ENCODE data around the gene DNAJC2.
"Not testable (repeated sequence)": the region's sequence is repeated elsewhere in the genome, so short reads cannot be mapped to it uniquely, and the experiment has no call there.

Gene DNAJC2

DNA sequence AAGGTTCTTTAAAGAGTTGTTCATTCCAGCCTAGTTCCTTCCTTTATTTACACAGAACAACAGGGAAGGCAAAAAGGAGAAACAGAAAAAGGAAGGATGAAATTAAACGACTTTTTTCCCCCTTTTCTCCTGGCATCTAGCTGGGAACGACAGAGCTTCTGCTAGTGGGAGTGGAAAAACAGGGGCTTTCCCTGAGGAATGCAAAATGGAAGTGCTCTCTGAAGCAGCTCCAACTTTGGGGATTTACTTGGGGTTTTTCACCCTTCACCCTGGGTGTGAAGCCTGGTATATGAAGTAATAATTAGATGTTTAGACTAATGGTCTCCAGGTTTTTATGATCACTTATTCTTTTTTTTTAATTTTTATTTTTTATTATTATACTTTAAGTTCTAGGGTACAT is 43.1 kb downstream of the DNAJC2 start:
- no peak overlapping the region for H3K27ac Mint-ChIP-seq

DNA sequence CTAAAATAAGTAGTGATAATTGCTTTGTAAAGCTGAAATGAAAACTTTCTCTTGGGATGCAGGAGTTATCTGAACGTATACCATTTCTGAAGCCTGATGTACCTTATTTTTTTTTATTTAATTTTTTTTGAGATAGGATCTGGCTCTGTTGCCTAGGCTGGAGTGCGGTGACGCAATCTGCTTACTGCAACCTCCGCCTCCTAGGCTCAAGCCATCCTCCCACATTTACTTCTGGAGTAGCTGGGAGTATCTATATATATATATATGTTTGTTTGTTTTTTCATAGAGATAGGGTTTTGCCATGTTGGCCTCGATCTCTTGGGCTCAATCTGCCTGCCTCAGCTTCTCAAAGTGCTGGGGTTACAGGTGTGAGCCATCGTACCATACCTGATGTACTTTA is 44.9 kb downstream of the DNAJC2 start:
- Mint-ChIP-seq H3K36me3 (ENCODE audit: low read depth) (peaks cover 38% of the 10 kb centered on the region), H3K9me3 (no peaks in the 10 kb centered on the region), H3K4me3 (no peak overlapping the region), H3K4me1 (ENCODE audit: low read depth) (peaks cover 29% of the 10 kb centered on the region), H3K27ac (no peak overlapping the region), H3K27me3 (ENCODE audit: low read depth) (no peaks in the 10 kb centered on the region)

More for the DNA sequence above, 43.1 kb downstream of the DNAJC2 start:
- no peaks in the 10 kb centered on the region for H3K9me3 Mint-ChIP-seq
- peaks cover 48% of the 10 kb centered on the region for H3K36me3 Mint-ChIP-seq (ENCODE audit: low read depth)
- H3K4me1 Mint-ChIP-seq (ENCODE audit: low read depth) = peaks cover 25% of the 10 kb centered on the region
- H3K27me3 Mint-ChIP-seq (ENCODE audit: low read depth) = no peaks in the 10 kb centered on the region
- no peak overlapping the region for H3K4me3 Mint-ChIP-seq

DNA sequence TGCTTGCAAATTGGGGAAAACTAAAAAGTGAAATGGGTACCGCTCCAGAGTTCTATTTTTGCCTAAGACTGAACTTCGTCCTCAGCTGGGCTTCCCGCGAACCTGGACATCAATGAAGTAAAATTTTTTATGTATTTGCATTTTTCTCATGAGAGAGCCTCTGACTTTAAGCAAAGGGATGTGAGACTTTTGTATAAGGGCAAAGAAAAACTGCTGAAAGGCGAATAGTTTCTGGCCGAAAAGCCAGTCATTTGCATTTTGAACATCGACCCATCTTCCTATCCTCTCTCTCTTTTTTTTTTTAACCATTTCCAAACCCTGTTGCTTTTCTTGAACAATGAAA is 46.8 kb downstream of the DNAJC2 start:
- H3K27ac Mint-ChIP-seq = peak overlapping the region; percentile 90
- H3K4me3 Mint-ChIP-seq = peak overlapping the region; percentile 99
- H3K4me1 Mint-ChIP-seq (ENCODE audit: low read depth) = peaks cover 29% of the 10 kb centered on the region
- H3K9me3 Mint-ChIP-seq = no peaks in the 10 kb centered on the region
- H3K36me3 Mint-ChIP-seq (ENCODE audit: low read depth) = peaks cover 28% of the 10 kb centered on the region
- H3K27me3 Mint-ChIP-seq (ENCODE audit: low read depth) = peaks cover 8% of the 10 kb centered on the region

DNA sequence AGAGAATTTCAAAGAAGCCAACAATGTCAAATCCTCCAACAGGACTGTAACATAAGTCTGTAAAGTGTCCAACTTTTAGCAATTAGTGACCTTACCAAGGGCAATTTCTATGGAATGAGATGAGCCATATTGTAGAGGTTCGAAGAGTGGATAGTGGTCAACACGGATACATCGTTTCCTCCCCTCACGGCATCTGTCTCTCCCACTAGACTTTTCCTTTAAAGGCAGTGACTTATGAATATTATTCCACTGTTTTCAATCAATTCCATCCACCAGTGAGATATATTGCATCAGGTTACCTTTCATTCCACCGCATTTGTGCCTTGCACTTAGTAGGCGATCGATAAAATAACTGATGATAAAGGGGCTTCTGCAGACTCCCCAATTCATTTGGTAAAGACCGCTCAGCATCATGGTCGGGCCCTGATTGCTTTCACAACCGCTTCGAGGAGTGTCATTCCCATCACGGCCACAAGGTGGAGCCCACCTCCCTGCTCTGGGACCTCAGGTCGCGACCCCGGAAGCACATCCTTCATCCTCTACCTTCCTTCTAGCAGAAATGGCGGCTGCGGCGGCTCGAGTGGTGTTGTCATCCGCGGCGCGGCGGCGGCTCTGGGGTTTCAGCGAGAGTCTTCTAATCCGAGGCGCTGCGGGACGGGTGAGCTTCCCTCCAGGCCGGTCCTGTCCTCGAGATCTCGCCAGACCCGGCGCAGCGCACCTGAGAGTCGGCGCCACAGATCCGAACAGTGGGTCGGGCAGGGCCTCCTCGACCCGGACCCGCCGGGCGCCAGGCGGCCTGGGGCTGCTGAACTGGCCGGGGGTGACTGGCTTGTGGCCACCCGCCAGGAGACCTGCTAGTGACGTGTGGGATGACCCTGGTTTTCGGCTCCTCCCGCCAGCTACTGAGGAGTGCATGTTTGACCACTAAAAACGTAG is 47.4 kb downstream of the DNAJC2 start, which contains the start of gene PMPCB:
TSS of gene PMPCB (plus strand) at position 535 of the 936 bp plus-strand sequence. CDS start at position 560, 25 bp downstream.
- Mint-ChIP-seq H3K9me3 (no peaks in the 10 kb centered on the region), H3K36me3 (ENCODE audit: low read depth) (peaks cover 23% of the 10 kb centered on the region)

DNA sequence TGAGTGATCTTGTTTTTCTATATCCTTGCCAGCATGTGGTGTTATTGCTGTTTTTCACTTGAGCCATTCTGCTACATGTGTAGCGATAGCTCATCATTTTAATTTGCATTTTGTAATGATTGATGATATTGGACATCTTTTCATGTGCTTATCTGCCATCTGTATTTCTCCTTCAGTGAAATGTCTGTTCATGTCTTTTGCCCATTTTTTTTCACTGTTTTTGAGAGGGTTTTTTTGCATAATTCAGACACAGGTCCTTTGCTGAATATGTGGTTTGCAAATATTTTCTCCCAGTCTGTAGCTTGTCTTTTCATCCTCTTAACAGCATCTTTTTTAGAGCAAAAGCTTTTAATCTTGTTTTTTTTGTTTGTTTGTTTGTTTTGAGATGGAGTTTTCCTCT is 51.0 kb downstream of the DNAJC2 start:
- H3K27ac Mint-ChIP-seq = no peak overlapping the region
- H3K4me3 Mint-ChIP-seq = no peak overlapping the region
- peaks cover 18% of the 10 kb centered on the region for H3K4me1 Mint-ChIP-seq (ENCODE audit: low read depth)
- peaks cover 20% of the 10 kb centered on the region for H3K27me3 Mint-ChIP-seq (ENCODE audit: low read depth)
- peaks cover 4% of the 10 kb centered on the region for H3K36me3 Mint-ChIP-seq (ENCODE audit: low read depth)
- H3K9me3 Mint-ChIP-seq = no peaks in the 10 kb centered on the region

More for the DNA sequence above, 47.4 kb downstream of the DNAJC2 start, which contains the start of gene PMPCB:
- Mint-ChIP-seq H3K27me3 (ENCODE audit: low read depth) (peaks cover 14% of the 10 kb centered on the region), H3K4me3 (peak within 1 kb of the TSS; percentile 99), H3K27ac (peak within 1 kb of the TSS; percentile 90), H3K4me1 (ENCODE audit: low read depth) (peaks cover 29% of the 10 kb centered on the region)

DNA sequence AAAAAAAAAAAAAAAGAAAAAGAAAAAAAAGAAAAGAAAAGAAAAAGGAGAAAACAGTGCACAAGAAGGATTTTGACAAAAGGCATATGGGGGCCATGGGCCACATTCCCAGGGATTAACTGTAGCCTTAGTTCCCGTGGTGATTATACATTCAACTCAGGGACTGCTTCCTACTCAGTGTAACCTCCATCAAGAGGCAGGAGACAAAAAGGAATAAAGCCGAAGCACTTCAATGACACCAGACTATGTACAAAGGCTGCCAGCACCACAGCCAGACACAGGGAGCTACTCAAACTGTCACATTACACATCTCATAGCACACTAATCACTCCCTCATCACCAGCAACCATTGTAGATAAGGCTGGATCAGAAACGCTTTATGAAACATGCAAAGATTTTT is 52.4 kb downstream of the DNAJC2 start:
- no peak overlapping the region for H3K27ac Mint-ChIP-seq
- peaks cover 25% of the 10 kb centered on the region for H3K27me3 Mint-ChIP-seq (ENCODE audit: low read depth)
- H3K36me3 Mint-ChIP-seq (ENCODE audit: low read depth) = no peaks in the 10 kb centered on the region
- no peaks in the 10 kb centered on the region for H3K9me3 Mint-ChIP-seq
- peaks cover 10% of the 10 kb centered on the region for H3K4me1 Mint-ChIP-seq (ENCODE audit: low read depth)
- no peak overlapping the region for H3K4me3 Mint-ChIP-seq

DNA sequence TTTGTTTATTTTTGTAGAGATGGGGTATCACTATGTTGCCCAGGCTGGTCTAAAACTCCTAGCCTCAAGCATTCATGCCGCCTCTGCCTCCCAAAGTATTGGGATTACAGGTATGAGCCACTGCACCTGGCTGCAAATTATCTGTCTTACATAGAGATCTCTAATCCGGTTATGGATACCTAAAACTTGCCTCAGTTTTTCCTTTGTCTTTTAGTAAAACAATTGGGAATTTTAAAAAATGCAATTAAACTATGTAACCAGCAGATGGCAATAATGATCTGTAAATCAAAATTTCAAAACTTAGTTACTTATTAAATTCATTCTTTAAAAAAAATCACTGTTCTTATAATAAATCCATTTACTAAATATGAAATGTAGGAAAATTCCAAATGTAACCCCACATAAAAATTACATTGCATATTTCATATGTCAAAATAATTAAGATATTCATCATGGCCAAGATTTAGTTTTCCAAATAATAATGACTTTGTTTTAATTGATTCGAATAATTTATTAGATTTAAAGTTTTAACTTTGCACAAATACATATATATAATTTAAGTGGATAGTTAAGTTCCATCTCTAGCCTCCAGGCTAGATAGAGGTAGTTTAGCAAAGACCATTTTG is 61.7 kb downstream of the DNAJC2 start:
- H3K4me3 Mint-ChIP-seq, H3K9me3 Mint-ChIP-seq: not testable (repeated sequence)

DNA sequence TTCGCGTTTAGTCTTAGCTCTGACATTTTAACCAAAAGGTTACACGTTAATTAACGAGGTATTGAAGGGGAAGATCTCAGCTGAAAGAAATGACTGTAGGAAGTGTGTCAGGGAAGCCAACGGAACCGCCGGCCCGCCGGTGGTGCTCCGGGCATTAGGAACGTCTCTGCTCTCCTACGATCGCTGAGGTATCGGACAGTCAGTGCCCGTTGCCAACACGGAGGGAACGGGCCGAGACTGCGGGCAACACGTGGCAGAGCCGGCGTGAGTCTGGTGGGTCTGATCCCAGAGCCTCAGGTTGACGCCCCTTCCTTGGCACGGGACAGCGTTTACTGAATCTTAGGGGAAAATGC is 63.8 kb downstream of the DNAJC2 start:
- not testable (repeated sequence) for H3K36me3 Mint-ChIP-seq (ENCODE audit: low read depth); H3K9me3 Mint-ChIP-seq
- peaks cover 10% of the 10 kb centered on the region for H3K27me3 Mint-ChIP-seq (ENCODE audit: low read depth)
- H3K4me3 Mint-ChIP-seq = peak overlapping the region; percentile 96
- H3K27ac Mint-ChIP-seq = peak overlapping the region; percentile 72
- peaks cover 19% of the 10 kb centered on the region for H3K4me1 Mint-ChIP-seq (ENCODE audit: low read depth)

More for the DNA sequence above, 61.7 kb downstream of the DNAJC2 start:
- peaks cover 19% of the 10 kb centered on the region for H3K4me1 Mint-ChIP-seq (ENCODE audit: low read depth)
- peaks cover 15% of the 10 kb centered on the region for H3K27me3 Mint-ChIP-seq (ENCODE audit: low read depth)
- H3K36me3 Mint-ChIP-seq (ENCODE audit: low read depth); H3K27ac Mint-ChIP-seq: not testable (repeated sequence)

DNA sequence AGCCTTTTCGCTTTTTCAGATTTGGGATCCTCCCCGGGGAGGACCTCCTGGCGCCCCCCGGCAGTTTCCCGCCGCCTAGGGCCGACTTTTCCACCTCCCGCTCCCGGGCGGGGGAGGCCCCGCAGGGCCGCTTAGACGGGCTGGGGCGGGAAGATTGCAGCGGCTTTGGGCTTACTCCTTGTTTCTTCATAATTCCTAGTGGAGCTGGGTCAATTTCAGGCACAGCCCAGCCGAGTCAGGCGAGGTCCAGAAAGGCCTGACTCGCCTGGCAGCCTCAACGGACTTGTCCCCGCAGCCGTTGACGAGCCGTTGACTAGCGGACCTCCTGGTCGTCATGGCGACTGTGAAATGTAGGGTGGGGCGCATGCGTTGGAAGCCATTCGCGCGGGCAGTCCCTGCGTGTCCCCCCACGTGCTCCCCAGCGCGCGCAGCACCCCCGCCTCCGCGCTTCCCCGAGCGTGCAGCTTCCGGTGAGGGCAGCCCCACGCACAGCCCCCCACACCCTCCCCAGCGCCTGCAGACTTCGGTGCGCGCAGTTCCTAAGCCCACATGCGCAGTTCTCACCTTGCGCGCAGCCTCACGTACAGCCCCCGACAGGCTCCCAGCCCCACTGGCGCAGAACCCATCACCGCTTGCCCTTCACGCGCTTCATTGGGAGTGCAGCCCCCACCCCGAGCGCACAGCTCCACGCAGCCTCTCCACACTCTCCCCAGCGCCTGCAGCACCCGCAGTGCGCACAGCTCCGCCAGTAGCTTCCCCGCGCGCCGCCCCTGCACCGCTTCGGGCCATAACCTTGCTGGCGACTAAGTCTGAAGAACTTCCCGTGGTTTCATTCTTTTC is 64.4 kb downstream of the DNAJC2 start:
- H3K36me3 Mint-ChIP-seq (ENCODE audit: low read depth) = not testable (repeated sequence)
- H3K27me3 Mint-ChIP-seq (ENCODE audit: low read depth) = peaks cover 10% of the 10 kb centered on the region

DNA sequence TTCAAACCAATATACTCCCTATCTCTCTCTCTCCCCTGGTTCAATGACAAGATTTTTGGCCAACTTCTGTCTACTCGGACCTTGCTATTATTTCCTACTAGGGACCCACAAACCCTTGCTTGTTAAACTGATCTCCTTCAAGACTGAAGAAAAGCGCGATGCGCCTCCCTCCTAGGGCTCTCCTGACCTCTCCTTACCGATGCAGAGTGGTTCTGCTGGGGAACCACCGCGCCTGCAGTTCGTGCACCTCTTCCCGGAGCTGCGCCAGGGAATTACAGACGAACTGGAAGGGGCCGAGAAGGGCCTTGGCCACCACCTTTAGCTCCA is 65.0 kb downstream of the DNAJC2 start:
- H3K36me3 Mint-ChIP-seq (ENCODE audit: low read depth); H3K9me3 Mint-ChIP-seq: not testable (repeated sequence)
- Mint-ChIP-seq H3K4me3 (peak overlapping the region; percentile 96), H3K27ac (peak overlapping the region; percentile 18), H3K27me3 (ENCODE audit: low read depth) (peaks cover 10% of the 10 kb centered on the region), H3K4me1 (ENCODE audit: low read depth) (peaks cover 19% of the 10 kb centered on the region)

More for the DNA sequence above, 64.4 kb downstream of the DNAJC2 start:
- H3K9me3 Mint-ChIP-seq = not testable (repeated sequence)
- peaks cover 19% of the 10 kb centered on the region for H3K4me1 Mint-ChIP-seq (ENCODE audit: low read depth)
- H3K27ac Mint-ChIP-seq = peak overlapping the region; percentile 92
- H3K4me3 Mint-ChIP-seq = peak overlapping the region; percentile 96

DNA sequence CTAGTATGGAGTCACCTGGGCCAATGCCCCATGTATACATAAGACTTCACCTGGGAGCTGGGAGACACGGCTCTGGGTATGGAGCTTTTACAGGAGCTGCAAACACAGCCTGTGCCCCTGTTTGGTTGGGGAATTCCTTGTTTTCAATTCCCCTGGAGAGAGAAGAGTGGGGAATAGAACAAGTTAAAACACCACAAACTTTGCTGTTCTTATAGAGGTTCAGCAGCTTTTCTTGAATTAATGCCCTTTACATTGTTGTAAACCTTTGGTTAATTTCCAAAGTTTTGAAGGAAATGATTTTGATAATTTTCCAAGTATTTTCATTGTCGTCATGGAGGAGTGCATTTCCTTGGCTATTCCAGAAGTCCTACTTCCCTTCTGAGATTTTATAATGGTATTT is 66.4 kb downstream of the DNAJC2 start:
- H3K9me3 Mint-ChIP-seq; H3K36me3 Mint-ChIP-seq (ENCODE audit: low read depth); H3K27ac Mint-ChIP-seq; H3K4me3 Mint-ChIP-seq: not testable (repeated sequence)
- H3K4me1 Mint-ChIP-seq (ENCODE audit: low read depth) = peaks cover 19% of the 10 kb centered on the region
- peaks cover 10% of the 10 kb centered on the region for H3K27me3 Mint-ChIP-seq (ENCODE audit: low read depth)

DNA sequence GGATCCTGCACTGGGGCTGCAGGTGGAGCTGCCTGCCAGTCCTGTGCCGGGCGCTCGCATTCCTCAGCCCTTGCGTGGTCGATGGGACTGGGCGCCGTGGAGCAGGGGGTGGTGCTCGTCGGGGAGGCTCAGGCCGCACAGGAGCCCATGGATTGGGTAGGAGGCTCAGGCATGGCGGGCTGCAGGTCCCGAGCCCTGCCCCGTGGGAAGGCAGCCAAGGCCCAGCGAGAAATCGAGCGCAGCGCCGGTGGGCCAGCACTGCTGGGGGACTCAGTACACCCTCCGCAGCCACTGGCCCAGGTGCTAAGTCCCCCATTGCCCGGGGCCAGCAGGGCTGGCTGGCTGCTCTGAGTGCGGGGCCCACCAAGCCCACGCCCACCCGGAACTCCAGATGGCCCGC is 69.7 kb downstream of the DNAJC2 start:
- H3K27me3 Mint-ChIP-seq (ENCODE audit: low read depth); H3K4me3 Mint-ChIP-seq; H3K9me3 Mint-ChIP-seq; H3K36me3 Mint-ChIP-seq (ENCODE audit: low read depth); H3K27ac Mint-ChIP-seq: not testable (repeated sequence)
- H3K4me1 Mint-ChIP-seq (ENCODE audit: low read depth) = peaks cover 10% of the 10 kb centered on the region

DNA sequence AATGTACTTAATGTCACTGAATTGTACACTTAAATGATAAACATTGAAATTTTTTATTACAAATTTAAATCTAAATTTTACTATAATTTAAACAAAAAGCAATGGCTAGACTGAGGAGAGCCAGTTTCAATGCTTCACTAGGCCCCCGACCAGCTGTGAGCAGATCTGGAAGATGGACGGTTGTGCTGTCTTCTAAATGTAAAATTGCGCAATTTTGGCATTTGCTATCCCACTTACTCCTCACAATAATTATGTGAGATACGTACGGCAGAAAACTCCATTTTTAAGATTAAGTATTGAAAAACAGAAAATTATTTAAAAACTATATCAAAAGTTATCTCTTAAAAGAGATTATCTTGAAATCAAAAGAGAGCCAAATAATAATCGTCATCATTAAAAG is 71.2 kb downstream of the DNAJC2 start:
- not testable (repeated sequence) for H3K4me3 Mint-ChIP-seq; H3K27me3 Mint-ChIP-seq (ENCODE audit: low read depth); H3K27ac Mint-ChIP-seq; H3K36me3 Mint-ChIP-seq (ENCODE audit: low read depth); H3K4me1 Mint-ChIP-seq (ENCODE audit: low read depth); H3K9me3 Mint-ChIP-seq

DNA sequence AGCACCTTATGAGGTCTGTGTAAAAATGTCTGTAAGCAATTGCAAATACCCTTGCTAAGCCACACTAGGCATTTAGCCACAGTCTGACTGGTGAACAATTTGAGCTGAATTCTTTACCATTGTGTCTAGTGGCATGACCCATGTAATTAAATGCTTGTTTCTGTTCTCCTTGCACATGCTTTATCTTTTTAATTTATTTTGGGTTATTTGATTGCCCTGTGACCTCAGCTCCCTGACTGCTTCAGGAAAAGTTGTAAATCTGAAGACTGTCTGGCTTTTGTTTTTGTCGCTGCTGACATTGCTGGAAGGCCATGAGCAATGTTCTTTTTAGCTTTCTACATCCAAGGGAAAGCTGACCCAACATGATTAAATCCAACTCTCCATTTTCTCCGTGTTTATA is 78.3 kb downstream of the DNAJC2 start:
- not testable (repeated sequence) for H3K4me1 Mint-ChIP-seq (ENCODE audit: low read depth); H3K36me3 Mint-ChIP-seq (ENCODE audit: low read depth); H3K9me3 Mint-ChIP-seq; H3K27me3 Mint-ChIP-seq (ENCODE audit: low read depth); H3K4me3 Mint-ChIP-seq; H3K27ac Mint-ChIP-seq

DNA sequence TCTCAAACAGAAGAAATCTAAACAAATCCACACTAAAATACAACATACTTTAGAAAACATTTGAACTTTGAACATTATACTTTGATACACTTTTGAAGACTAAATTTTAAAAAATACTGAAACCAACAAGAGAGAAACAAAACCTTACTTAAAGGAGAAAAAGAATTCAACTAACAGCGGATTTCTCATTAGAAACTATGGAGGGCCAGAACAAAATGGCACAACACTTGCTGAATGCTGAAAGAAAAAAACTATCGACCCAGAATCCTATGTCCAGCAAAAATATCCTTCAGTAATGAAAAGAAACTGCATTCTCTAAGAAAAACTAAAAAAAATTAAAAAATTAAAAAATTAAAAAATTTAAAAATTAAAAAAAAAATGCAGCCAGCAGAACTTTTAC is 80.5 kb downstream of the DNAJC2 start:
- not testable (repeated sequence) for H3K36me3 Mint-ChIP-seq (ENCODE audit: low read depth); H3K9me3 Mint-ChIP-seq; H3K4me1 Mint-ChIP-seq (ENCODE audit: low read depth); H3K27ac Mint-ChIP-seq; H3K27me3 Mint-ChIP-seq (ENCODE audit: low read depth); H3K4me3 Mint-ChIP-seq
